Posterior vena cava (tissue), 2 donors: ENCODE results near the gene GPR161. TPM values are rescaled to one million over a fixed set of nuclear protein-coding genes. Genes with fewer than 3 reads are reported as not detected.

Experiments
- DNase-seq: peaks from one replicate; pipeline ENCODE4 v3.0.0-alpha.2; 2020; ENCODE audit warnings: low spot score
- intact Hi-C, 2 donors: fragments of 100-400 bp; cut with DNase I; formaldehyde crosslinking; loops; one replicate each; pipeline versions ENCODE4 v1.14.1 to v1.14.2; 2022 to 2023
- total RNA-seq, 2 donors: library from RNA; stranded (reverse); fragmentation: NEBNext Ultra II Directional; extraction: Animal tissue kit (Norgen Biotek cat#: 25700); gene quantifications; one replicate each; pipeline ENCODE4 v1.2.1, GENCODE V29; 2021
- donor health status: DM: yes; HTN: yes; CAD: no.
- donor health status: DM: yes; HTN: yes; CAD: no.

GPR161 gene
- total RNA-seq, 2 donors from 2014 or later = 12.9 to 17.7 TPM

DNA sequence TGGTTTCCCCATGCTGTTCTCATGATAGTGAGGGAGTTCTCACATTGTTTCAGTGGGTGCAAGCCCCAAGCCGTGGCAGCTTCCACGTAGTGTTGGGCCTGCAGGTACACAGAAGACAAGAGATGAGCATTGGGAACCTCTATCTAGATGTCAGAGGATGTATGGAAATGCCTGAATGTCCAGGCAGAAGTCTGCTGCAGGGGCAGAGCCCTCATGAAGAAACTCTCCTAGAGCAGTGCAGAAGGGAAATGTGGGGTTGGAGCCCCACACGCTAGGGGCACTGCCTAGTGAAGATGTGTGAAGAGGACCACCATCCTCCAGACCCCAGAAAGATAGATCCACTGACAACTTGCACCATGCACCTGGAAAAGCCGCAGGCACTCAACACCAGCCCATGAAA lies 17.0 kb downstream of the GPR161 start:
- DNase-seq = no peak
- intact Hi-C loops = no loop called here

GRCh38 chr1:168116327-168116799 lies 20.4 kb downstream of the GPR161 start:
- DNase-seq = no peak
- intact Hi-C loops = no loop called here

- DNase-seq = no peak
- intact Hi-C loops = no loop called here
Observed at GRCh38 chr1:168114845-168115244, 21.9 kb downstream of the GPR161 start.

DNA sequence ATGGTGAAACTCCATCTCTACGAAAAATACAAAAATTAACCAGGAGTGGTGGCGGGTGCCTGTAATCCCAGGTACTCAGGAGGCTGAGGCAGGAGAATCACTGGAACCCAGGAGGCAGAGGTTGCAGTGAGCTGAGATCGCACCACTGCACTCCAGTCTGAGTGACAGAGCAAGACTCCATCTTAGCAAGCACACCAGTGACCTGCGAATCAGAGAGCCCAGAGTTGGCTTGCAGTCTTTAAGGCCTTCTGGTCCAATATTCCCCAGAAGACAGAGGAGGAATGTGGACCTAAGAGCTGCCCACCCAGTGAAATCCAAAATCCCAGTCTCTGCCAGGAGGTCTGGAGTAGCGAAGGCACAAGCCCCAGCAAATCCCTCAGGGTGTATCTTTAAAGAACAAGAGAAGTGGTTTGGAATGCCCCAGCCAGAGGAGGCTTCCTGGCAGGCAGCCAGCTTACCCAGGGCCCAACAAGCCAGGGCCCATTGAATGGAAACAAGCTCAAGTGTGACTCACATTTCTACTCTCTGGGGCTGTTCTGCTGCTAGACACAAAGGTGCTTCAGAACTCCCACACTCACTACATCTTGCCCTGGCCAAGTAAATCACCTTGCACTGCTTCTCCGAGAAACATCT lies 23.9 kb downstream of the GPR161 start:
- DNase-seq = no peak
- intact Hi-C loops = no loop called here

GRCh38 chr1:168110896-168111545 lies 25.7 kb downstream of the GPR161 start:
- DNase-seq = no peak
- intact Hi-C loops = no loop called here

DNA sequence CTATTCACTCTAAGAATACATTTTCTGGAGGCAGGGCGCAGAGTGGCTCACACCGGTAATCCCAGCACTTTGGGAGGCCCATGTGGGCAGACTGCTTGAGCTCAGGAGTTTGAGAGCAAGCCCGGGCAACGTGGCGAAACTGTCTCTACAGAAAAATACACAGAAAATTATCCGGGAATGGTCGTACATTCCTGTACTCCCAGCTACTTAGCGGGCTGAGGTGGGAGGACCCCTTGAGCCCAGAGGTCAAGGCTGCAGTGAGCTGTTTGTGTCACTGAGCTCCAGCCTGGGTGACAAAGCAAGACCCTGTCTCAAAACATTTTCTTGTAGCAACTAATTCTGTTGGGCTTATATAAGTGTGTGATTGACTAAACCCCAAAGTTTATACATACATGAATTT lies 30.5 kb downstream of the GPR161 start:
- DNase-seq = no peak
- intact Hi-C loops = no loop called here

GRCh38 chr1:168105846-168106245 lies 30.9 kb downstream of the GPR161 start:
- intact Hi-C loops = no loop called here

DNA sequence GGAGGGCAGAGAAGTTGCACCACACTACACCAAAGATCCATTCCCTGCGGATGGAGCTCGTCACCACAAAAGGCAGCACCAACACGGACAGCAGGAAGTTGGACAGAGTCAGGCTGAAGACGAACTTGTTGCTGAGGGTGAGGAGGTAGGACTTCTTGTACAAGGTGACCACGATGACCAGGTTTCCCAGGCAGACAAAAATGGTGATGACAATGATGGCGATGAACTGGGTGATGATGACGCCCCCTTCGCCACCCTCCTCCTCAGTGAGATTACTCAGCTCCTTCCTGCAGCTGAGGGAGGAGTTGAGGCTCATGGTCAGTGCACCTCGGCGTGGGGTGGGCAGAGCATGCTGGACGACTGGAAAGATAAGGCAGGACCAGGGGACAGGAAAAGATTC lies 32.2 kb downstream of the GPR161 start:
- DNase-seq = no peak
- intact Hi-C loops = no loop called here

More at GRCh38 chr1:168105846-168106245, 30.9 kb downstream of the GPR161 start:
- DNase-seq = no peak

DNA sequence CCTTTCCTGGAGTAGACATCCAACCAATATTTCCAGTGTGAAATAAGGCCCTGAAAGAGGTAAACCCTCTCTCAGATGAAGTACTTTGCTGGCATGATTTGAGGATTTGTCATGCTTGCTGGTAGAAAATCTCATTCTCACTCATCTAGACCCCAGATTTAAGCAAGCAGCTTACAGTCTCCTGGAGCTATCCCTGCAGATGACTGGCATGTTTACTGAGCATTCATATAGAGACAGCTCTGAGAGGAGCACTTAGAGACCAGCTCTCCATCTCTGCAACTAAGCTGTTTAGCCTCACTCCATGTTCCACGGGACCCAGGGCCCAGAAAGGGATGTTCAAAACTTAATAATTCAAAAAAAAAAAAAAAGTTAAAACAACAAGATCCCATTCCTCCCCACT lies 34.2 kb downstream of the GPR161 start:
- intact Hi-C loops = no loop called here
- no peak for DNase-seq

DNA sequence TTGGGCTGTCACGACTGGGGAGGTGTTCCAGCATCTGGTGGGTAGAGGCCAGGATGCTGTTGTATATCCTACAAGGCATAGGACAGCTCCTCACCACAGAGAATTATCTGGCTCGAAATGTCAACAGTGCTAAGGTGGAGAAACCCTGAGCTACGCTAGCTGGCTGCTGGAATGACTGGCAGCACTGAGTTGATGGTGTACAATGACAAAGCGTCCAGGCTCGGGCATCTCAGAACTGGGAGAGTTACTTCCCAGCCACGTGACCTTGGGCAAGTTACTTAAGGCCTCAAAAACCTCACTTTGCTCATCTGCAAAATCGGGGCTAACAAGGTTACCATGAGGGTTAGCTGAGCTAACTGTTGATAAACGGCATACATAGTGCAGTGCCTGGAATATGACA lies 35.4 kb downstream of the GPR161 start:
- intact Hi-C loops = no loop called here
- DNase-seq = no peak

DNA sequence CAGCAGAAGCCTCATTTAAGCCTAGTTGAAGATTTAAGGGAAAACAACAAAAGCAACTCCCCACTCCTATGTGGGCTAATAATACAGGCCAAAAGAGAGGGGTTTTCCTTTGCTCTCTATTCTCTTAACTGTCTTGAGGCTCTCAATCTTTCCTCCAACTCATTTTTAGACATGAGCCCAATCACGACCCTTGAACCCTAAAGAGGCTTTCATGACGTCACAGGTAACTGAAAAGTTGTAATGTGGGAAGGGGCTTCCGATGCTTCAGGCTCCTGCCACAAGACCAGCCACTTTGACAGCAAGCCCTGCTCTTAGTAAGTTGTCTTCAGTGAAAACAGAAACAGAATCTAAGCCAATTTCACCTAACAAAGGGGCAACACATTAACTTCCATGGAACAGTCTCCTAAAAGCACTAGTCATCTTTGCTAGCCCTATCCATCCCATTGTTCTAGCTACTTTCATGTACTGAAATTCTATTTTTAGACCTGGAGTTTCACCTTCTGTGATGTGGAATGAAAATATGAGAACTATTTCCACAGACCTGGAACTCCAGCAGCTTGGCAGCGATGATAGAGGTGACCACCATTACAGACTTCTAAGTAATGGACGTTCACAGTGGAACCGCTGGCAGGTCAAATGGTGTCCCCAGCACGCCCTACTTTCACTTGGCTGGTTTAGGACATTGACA lies 36.3 kb downstream of the GPR161 start:
- intact Hi-C loops = no loop called here
- no peak for DNase-seq

GRCh38 chr1:168099337-168099801 lies 37.4 kb downstream of the GPR161 start:
- intact Hi-C loops = no loop called here
- DNase-seq = no peak

- intact Hi-C loops = no loop called here
- DNase-seq = no peak
Observed at GRCh38 chr1:168098534-168099320, 38.0 kb downstream of the GPR161 start.

DNA sequence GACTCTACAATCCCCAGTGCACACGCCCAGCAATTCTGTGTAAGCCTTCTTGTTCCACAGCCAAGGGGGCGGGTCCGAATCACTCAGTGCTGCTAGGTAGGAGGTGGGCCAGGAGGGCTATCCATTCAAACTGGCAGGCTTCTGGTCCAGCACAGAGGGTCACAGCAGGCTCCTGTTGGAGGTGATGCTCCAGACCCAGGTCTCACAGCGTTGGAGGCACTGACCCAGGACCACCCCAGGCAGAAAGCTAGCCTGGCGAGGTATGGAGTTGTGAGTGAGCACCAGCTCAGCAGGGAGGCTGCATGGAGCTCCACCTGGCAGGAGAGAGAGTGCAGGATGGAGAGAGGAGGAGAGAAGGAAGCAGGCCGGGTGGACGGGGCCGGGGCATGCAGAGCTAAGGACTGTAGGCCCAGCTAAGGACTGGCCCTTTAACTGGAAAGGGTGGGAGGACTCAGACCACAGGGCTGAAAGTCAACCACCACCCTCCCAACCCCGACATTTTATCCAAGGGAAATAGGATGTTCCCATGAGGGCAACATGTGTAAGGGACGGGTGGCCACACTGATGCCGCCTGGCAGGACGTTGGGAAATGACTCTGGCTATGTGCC lies 38.7 kb downstream of the GPR161 start:
- intact Hi-C loops = no loop called here
- no peak for DNase-seq

- intact Hi-C loops = no loop called here
- no peak for DNase-seq
Observed at GRCh38 chr1:168096296-168097165, 40.2 kb downstream of the GPR161 start.

GRCh38 chr1:168095476-168095875 lies 41.3 kb downstream of the GPR161 start:
- DNase-seq = no peak
- intact Hi-C loops = no loop called here

- intact Hi-C loops = no loop called here
- DNase-seq = no peak
Observed at GRCh38 chr1:168093616-168094015, 43.1 kb downstream of the GPR161 start.

GRCh38 chr1:168092566-168093355 lies 44.0 kb downstream of the GPR161 start:
- intact Hi-C loops = no loop called here
- DNase-seq = no peak
